PC-3 (cell line): ENCODE measurements around the gene RANBP10. TPM values are rescaled to one million over a fixed set of nuclear protein-coding genes. Genes with fewer than 3 reads are reported as not detected.

ENCODE experiments used
- ATAC-seq: fragments of 200-7000 bp; cut with Tn5 transposase; 2 replicates; pipeline ENCODE4 v1.9.1; 2020; ENCODE audit warnings: mild to moderate bottlenecking, moderate library complexity
- BruUV-seq: library from RNA; stranded (reverse); fragments of 400-500 nt; replicated peaks from 2 replicates; lab custom pipeline; 2021; lab: Mats Ljungman, UMichigan
- CTCF ChIA-PET: fragments of 300-600 bp; sonication (Branson Sonifier 250); formaldehyde crosslinking; loops from one replicate; lab custom pipeline; 2022; ENCODE audit warnings: antibody characterized with exemption; lab: Charles Lee
- POLR2A ChIA-PET: fragments of 300-600 bp; sonication (Branson Sonifier 250); formaldehyde crosslinking; loops from one replicate; lab custom pipeline; 2022; ENCODE audit warnings: antibody characterized with exemption; ENCODE audit not compliant: unreplicated experiment; lab: Charles Lee
- DNase-seq: peaks from one replicate; pipeline ENCODE4 v3.0.0-alpha.2; 2015
- H2AFZ ChIP-seq: fragments of 300-600 bp; sonication (generic); 2 replicates; pipeline ENCODE4 v1.6.0; 2016; ENCODE audit warnings: antibody characterized with exemption, low read length
- H3F3A ChIP-seq: fragments of 300-600 bp; sonication (generic); one replicate; pipeline ENCODE4 v1.6.0; 2017; ENCODE audit warnings: antibody characterized with exemption, low read length, control low read depth, mild to moderate bottlenecking; ENCODE audit not compliant: unreplicated experiment
- H3K27ac ChIP-seq: fragments of 300-600 bp; sonication (generic); 2 replicates; pipeline ENCODE4 v1.5.1; 2016; ENCODE audit warnings: mild to moderate bottlenecking, low read length
- H3K27me3 ChIP-seq: fragments of 300-600 bp; sonication (generic); 2 replicates; pipeline ENCODE4 v1.6.1; 2016; ENCODE audit warnings: low read length, mixed read lengths
- H3K36me3 ChIP-seq: fragments of 300-600 bp; sonication (generic); 2 replicates; pipeline ENCODE4 v1.6.1; 2016; ENCODE audit warnings: low read depth, mixed run types, low read length, mixed read lengths
- H3K4me1 ChIP-seq: fragments of 300-600 bp; sonication (generic); 2 replicates; pipeline ENCODE4 v1.5.1; 2016; ENCODE audit warnings: low read length; ENCODE audit not compliant: insufficient read depth
- H3K4me2 ChIP-seq: fragments of 300-600 bp; sonication (generic); 2 replicates; pipeline ENCODE4 v1.6.0; 2016; ENCODE audit warnings: low read length
- H3K4me3 ChIP-seq: fragments of 300-600 bp; sonication (generic); 2 replicates; pipeline ENCODE4 v1.5.1; 2016; ENCODE audit warnings: mild to moderate bottlenecking, low read length, mixed read lengths
- H3K79me2 ChIP-seq: fragments of 300-600 bp; sonication (generic); 2 replicates; pipeline ENCODE4 v1.6.1; 2017; ENCODE audit warnings: low read length, mixed read lengths
- H3K9ac ChIP-seq: fragments of 300-600 bp; sonication (generic); 2 replicates; pipeline ENCODE4 v1.6.0; 2016; ENCODE audit warnings: mild to moderate bottlenecking, low read length
- H3K9me2 ChIP-seq: fragments of 300-600 bp; sonication (generic); replicated peaks from 2 replicates; pipeline ENCODE4 v1.6.1; 2016; ENCODE audit warnings: mixed run types, low read length, mixed read lengths
- H3K9me3 ChIP-seq: fragments of 300-600 bp; sonication (generic); 2 replicates; pipeline ENCODE4 v1.6.1; 2016; ENCODE audit warnings: low read length, mixed read lengths
- H4K20me1 ChIP-seq: fragments of 300-600 bp; sonication (generic); 2 replicates; pipeline ENCODE4 v1.6.1; 2016; ENCODE audit warnings: low read length, mixed read lengths
- CTCF ChIP-seq: fragments of 300-600 bp; sonication (generic); conservative IDR thresholded peaks from 2 replicates; pipeline ENCODE4 v1.5.1; 2017; ENCODE audit warnings: antibody characterized with exemption, low read depth, mild to moderate bottlenecking, low read length
- EZH2 ChIP-seq: fragments of 300-600 bp; sonication (generic); IDR thresholded peaks from one replicate; pipeline ENCODE4 v1.6.1; 2017; ENCODE audit warnings: antibody characterized with exemption, mild to moderate bottlenecking, low read length; ENCODE audit not compliant: unreplicated experiment
- EZH2phosphoT487 ChIP-seq: fragments of 300-600 bp; sonication (generic); IDR thresholded peaks from 2 replicates; pipeline ENCODE4 v1.6.1; 2018; ENCODE audit warnings: mild to moderate bottlenecking, antibody characterized with exemption, low read length, borderline replicate concordance
- intact Hi-C: fragments of 100-400 bp; cut with micrococcal nuclease; formaldehyde crosslinking; loops from 2 replicates; pipeline ENCODE4 v1.9.0; 2023
- total RNA-seq: library from RNA; depleted of rRNA; stranded (reverse); fragments of >200 nt; gene quantifications from 2 replicates; pipeline ENCODE4 v1.2.3, GENCODE V29; 2014

Gene RANBP10
- total RNA-seq, 1 experiment from 2014 or later = 5.5 TPM

GRCh38 chr16:67847064-67847861 is 40.9 kb upstream of the RANBP10 start, which contains the start of gene CENPT:
CENPT (minus strand) TSS chr16:67847693; CDS start chr16:67833859, 13,834 bp downstream.
- peak within 1 kb of the TSS; percentile 100 for H3K9ac ChIP-seq
- ChIA-PET POLR2A (no interaction called here), CTCF (no interaction called here)
- H3K36me3 ChIP-seq = no peaks in the 10 kb centered on the region
- peak within 1 kb of the TSS; percentile 90 for H3K4me2 ChIP-seq
- H3K9me2 ChIP-seq = no peaks in the 10 kb centered on the region
- no peaks in the 10 kb centered on the region for H3K9me3 ChIP-seq
- no peaks in the 10 kb centered on the region for H3K27me3 ChIP-seq
- DNase-seq (peak; percentile 64), ATAC-seq (peak; percentile 47)
- no peaks in the 10 kb centered on the region for H3F3A ChIP-seq
- no TSS peak for BruUV-seq
- TF ChIP-seq EZH2 (no peak), EZH2phosphoT487 (no peak), CTCF (no peak)
- peaks cover 14% of the 10 kb centered on the region; the same call in 1 of the 2 replicates for H4K20me1 ChIP-seq
- H3K4me1 ChIP-seq = peaks cover 33% of the 10 kb centered on the region
- H3K4me3 ChIP-seq = peak within 1 kb of the TSS; percentile 98
- peak within 1 kb of the TSS; percentile 81 for H3K27ac ChIP-seq
- peaks cover 91% of the 10 kb centered on the region for H3K79me2 ChIP-seq
- intact Hi-C loops = loop anchor here (2.0 kb wide), 1 partner anchor 14 kb away; no protein-coding TSS in a partner anchor
- H2AFZ ChIP-seq = peak within 1 kb of the TSS; percentile 73

GRCh38 chr16:67846320-67847063 is 40.1 kb upstream of the RANBP10 start, which contains the start of gene NUTF2:
NUTF2 (plus strand) TSS chr16:67846933; CDS start chr16:67865131, 18,198 bp downstream.
- POLR2A ChIA-PET = interaction anchor here (0.6 to 0.9 kb wide), 3 partner anchors 9 to 27 kb away, joined by 3 to 4 read pairs (median 4); no protein-coding TSS in a partner anchor

More at GRCh38 chr16:67846320-67847063, 40.1 kb upstream of the RANBP10 start, which contains the start of gene NUTF2:
- peak within 1 kb of the TSS; percentile 81 for H3K27ac ChIP-seq
- peak within 1 kb of the TSS; percentile 100 for H3K9ac ChIP-seq
- no peaks in the 10 kb centered on the region for H3F3A ChIP-seq
- intact Hi-C loops = loop anchor here (2.0 kb wide), 1 partner anchor 14 kb away; no protein-coding TSS in a partner anchor
- H3K36me3 ChIP-seq = no peaks in the 10 kb centered on the region
- no TSS peak for BruUV-seq
- H3K9me2 ChIP-seq = no peaks in the 10 kb centered on the region
- CTCF ChIA-PET = no interaction called here
- peak within 1 kb of the TSS; percentile 98 for H3K4me3 ChIP-seq
- H2AFZ ChIP-seq = peak within 1 kb of the TSS; percentile 73
- peaks cover 14% of the 10 kb centered on the region; the same call in 1 of the 2 replicates for H4K20me1 ChIP-seq
- peak within 1 kb of the TSS; percentile 90 for H3K4me2 ChIP-seq
- no peak for TF ChIP-seq CTCF
- no peak for TF ChIP-seq EZH2
- no peak for TF ChIP-seq EZH2phosphoT487
- DNase-seq = peak; percentile 85
- no peaks in the 10 kb centered on the region for H3K27me3 ChIP-seq
- peaks cover 83% of the 10 kb centered on the region for H3K79me2 ChIP-seq
- H3K4me1 ChIP-seq = peaks cover 35% of the 10 kb centered on the region
- H3K9me3 ChIP-seq = no peaks in the 10 kb centered on the region
- peak; percentile 54 for ATAC-seq
